ENCODE results near the gene SPATA4.

DNA sequence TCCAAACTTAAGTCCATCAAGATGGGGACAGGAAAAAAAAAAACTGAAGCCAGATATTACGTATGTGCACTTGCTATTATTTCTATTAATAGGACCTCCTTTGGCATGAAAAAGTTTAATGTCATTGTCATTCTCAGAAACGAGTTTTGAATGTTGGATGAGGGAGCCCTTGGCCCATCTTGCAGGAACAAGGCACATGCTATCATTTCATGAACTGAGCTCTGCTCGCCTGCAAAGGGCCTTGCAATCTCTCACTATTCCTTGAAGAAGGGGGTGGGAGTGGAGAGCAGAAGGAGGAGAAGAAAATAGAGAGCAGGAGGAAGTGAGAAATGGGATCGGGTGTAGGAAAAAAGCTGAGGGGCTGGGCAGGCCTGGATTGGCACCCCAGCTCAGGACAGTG, 34.3 kb upstream of the SPATA4 start:
- TF ChIP-seq TAF1 (IDR thresholded peaks at IDR 0.05; ENCODE audit: borderline replicate concordance, low read depth, low read length), result no peak
- no peak for TF ChIP-seq POLR2A (IDR thresholded peaks at IDR 0.05; ENCODE audit: low read depth, low read length)
- TF ChIP-seq POLR2AphosphoS5 (IDR thresholded peaks at IDR 0.05; ENCODE audit: low read depth, low read length), result no peak
